WTC11 (cell line): ENCODE data around the gene SLC10A7. TPM values are rescaled to one million over a fixed set of nuclear protein-coding genes. Genes with fewer than 3 reads are reported as not detected.

ENCODE experiments used
- ATAC-seq: fragments of 200-7000 bp; cut with Tn5 transposase; 2 replicates; pipeline ENCODE4 v1.10.0; 2021; ENCODE audit warnings: mild to moderate bottlenecking, moderate library complexity
- CTCF ChIA-PET: fragments of 300-600 bp; sonication (Branson Sonifier 250); formaldehyde crosslinking; loops from one replicate; lab custom pipeline; 2021; ENCODE audit warnings: antibody characterized with exemption; lab: Charles Lee
- POLR2A ChIA-PET: fragments of 350-600 bp; sonication (Branson Sonifier 250); formaldehyde crosslinking; loops from one replicate; lab custom pipeline; 2021; ENCODE audit warnings: antibody characterized with exemption; lab: Charles Lee
- DNase-seq: peaks from one replicate; pipeline ENCODE4 v3.0.0; 2021; ENCODE audit warnings: low spot score
- H3K27ac Mint-ChIP-seq: 2 replicates; pipeline ENCODE4 v1.8.0; 2021; ENCODE audit warnings: mixed read lengths
- H3K27me3 Mint-ChIP-seq: 2 replicates; pipeline ENCODE4 v1.8.0; 2021; ENCODE audit warnings: low read depth, mild to moderate bottlenecking, moderate library complexity, mixed read lengths
- H3K36me3 Mint-ChIP-seq: 2 replicates; pipeline ENCODE4 v1.8.0; 2021; ENCODE audit warnings: mixed read lengths
- H3K4me1 Mint-ChIP-seq: 2 replicates; pipeline ENCODE4 v1.8.0; 2022; ENCODE audit warnings: mixed read lengths
- H3K4me3 Mint-ChIP-seq: 2 replicates; pipeline ENCODE4 v1.8.0; 2021; ENCODE audit warnings: mild to moderate bottlenecking, moderate library complexity, mixed read lengths
- H3K9me3 Mint-ChIP-seq: 2 replicates; pipeline ENCODE4 v1.8.0; 2021; ENCODE audit warnings: mixed read lengths
- CREM ChIP-seq: sonication (generic); formaldehyde crosslinking; IDR thresholded peaks from 2 replicates; pipeline ENCODE4 v1.8.1; 2022; ENCODE audit warnings: mild to moderate bottlenecking, missing genetic modification reagents, moderate library complexity
- ETV6 ChIP-seq: sonication (generic); formaldehyde crosslinking; IDR thresholded peaks from 2 replicates; pipeline ENCODE4 v1.8.1; 2022; ENCODE audit warnings: mild to moderate bottlenecking, missing genetic modification reagents
- FOXK1 ChIP-seq: sonication (generic); formaldehyde crosslinking; IDR thresholded peaks from 2 replicates; pipeline ENCODE4 v1.8.0; 2022; ENCODE audit warnings: mild to moderate bottlenecking, moderate library complexity, missing genetic modification reagents
- IRF2 ChIP-seq: sonication (generic); formaldehyde crosslinking; IDR thresholded peaks from 2 replicates; pipeline ENCODE4 v1.8.0; 2022; ENCODE audit warnings: low read depth, missing genetic modification reagents, borderline replicate concordance
- JAZF1 ChIP-seq: fragments of 250-450 bp; sonication (Bioruptor Pico); IDR thresholded peaks from 2 replicates; pipeline ENCODE4 v1.9.0; 2021; ENCODE audit warnings: moderate library complexity, mild to moderate bottlenecking, inconsistent platforms
- JUN ChIP-seq: sonication (generic); formaldehyde crosslinking; IDR thresholded peaks from 2 replicates; pipeline ENCODE4 v1.8.0; 2023; ENCODE audit warnings: mild to moderate bottlenecking, missing genetic modification reagents
- KAT7 ChIP-seq: sonication (generic); formaldehyde crosslinking; IDR thresholded peaks from 2 replicates; pipeline ENCODE4 v1.8.1; 2023; ENCODE audit warnings: missing genetic modification reagents, mild to moderate bottlenecking, borderline replicate concordance
- MYBL2 ChIP-seq: sonication (generic); formaldehyde crosslinking; IDR thresholded peaks from 2 replicates; pipeline ENCODE4 v1.8.1; 2023; ENCODE audit warnings: mild to moderate bottlenecking, moderate library complexity, missing genetic modification reagents
- NFYB ChIP-seq: sonication (generic); formaldehyde crosslinking; conservative IDR thresholded peaks from 2 replicates; pipeline ENCODE4 v1.8.0; 2022; ENCODE audit warnings: low read depth, missing genetic modification reagents
- RELA ChIP-seq: sonication (generic); formaldehyde crosslinking; IDR thresholded peaks from 2 replicates; pipeline ENCODE4 v1.8.1; 2022; ENCODE audit warnings: missing genetic modification reagents, mild to moderate bottlenecking, borderline replicate concordance
- SP1 ChIP-seq: sonication (generic); formaldehyde crosslinking; conservative IDR thresholded peaks from 2 replicates; pipeline ENCODE4 v1.8.1; 2022; ENCODE audit warnings: missing genetic modification reagents
- ZNF396 ChIP-seq: fragments of 250-450 bp; sonication (Bioruptor Pico); IDR thresholded peaks from 2 replicates; pipeline ENCODE4 v1.8.0; 2021; ENCODE audit warnings: mild to moderate bottlenecking, moderate library complexity, borderline replicate concordance
- ZNF416 ChIP-seq: fragments of 250-450 bp; sonication (Bioruptor Pico); IDR thresholded peaks from 2 replicates; pipeline ENCODE4 v1.9.0; 2021; ENCODE audit warnings: mild to moderate bottlenecking, inconsistent platforms
- ZNF671 ChIP-seq: fragments of 250-450 bp; sonication (Bioruptor Pico); IDR thresholded peaks from 2 replicates; pipeline ENCODE4 v1.8.0; 2021; ENCODE audit warnings: mild to moderate bottlenecking
- total RNA-seq: library from RNA; stranded (reverse); gene quantifications from 3 replicates; pipeline ENCODE4 v1.2.3, GENCODE V29; 2021
- TF ChIP-seq, protein P1 (sequence below): sonication (generic); formaldehyde crosslinking; IDR thresholded peaks from 2 replicates; pipeline ENCODE4 v1.8.0; 2022; ENCODE audit warnings: mild to moderate bottlenecking, missing genetic modification reagents
- TF ChIP-seq, protein P2 (sequence below): fragments of 250-450 bp; sonication (Bioruptor Pico); IDR thresholded peaks from 2 replicates; pipeline ENCODE4 v1.9.0; 2021; ENCODE audit warnings: mild to moderate bottlenecking
- TF ChIP-seq, protein P3 (sequence below): sonication (generic); formaldehyde crosslinking; IDR thresholded peaks from 2 replicates; pipeline ENCODE4 v1.8.1; 2022; ENCODE audit warnings: mild to moderate bottlenecking, moderate library complexity, missing genetic modification reagents
- TF ChIP-seq, protein P4 (sequence below): sonication (generic); formaldehyde crosslinking; IDR thresholded peaks from 2 replicates; pipeline ENCODE4 v1.8.1; 2023; ENCODE audit warnings: mild to moderate bottlenecking, missing genetic modification reagents, borderline replicate concordance
- TF ChIP-seq, protein P5 (sequence below): sonication (generic); formaldehyde crosslinking; IDR thresholded peaks from 2 replicates; pipeline ENCODE4 v1.8.1; 2022; ENCODE audit warnings: low read depth, mild to moderate bottlenecking, moderate library complexity, missing genetic modification reagents, borderline replicate concordance
- TF ChIP-seq, protein P6 (sequence below): sonication (generic); formaldehyde crosslinking; IDR thresholded peaks from 2 replicates; pipeline ENCODE4 v1.8.0; 2022; ENCODE audit warnings: mild to moderate bottlenecking, missing genetic modification reagents
- TF ChIP-seq, protein P7 (sequence below): sonication (generic); formaldehyde crosslinking; IDR thresholded peaks from 2 replicates; pipeline ENCODE4 v1.8.0; 2022; ENCODE audit warnings: mild to moderate bottlenecking, missing genetic modification reagents
- TF ChIP-seq, protein P8 (sequence below): fragments of 200-600 bp; IDR thresholded peaks from 2 replicates; pipeline ENCODE4 v1.8.0; 2022; ENCODE audit warnings: antibody characterized with exemption
- TF ChIP-seq, protein P9 (sequence below): fragments of 250-450 bp; sonication (Bioruptor Pico); IDR thresholded peaks from 2 replicates; pipeline ENCODE4 v1.9.0; 2021; ENCODE audit warnings: moderate library complexity, mild to moderate bottlenecking, inconsistent platforms, borderline replicate concordance

The SLC10A7 gene
- total RNA-seq, 1 experiment from 2014 or later, result 5.0 TPM

DNA sequence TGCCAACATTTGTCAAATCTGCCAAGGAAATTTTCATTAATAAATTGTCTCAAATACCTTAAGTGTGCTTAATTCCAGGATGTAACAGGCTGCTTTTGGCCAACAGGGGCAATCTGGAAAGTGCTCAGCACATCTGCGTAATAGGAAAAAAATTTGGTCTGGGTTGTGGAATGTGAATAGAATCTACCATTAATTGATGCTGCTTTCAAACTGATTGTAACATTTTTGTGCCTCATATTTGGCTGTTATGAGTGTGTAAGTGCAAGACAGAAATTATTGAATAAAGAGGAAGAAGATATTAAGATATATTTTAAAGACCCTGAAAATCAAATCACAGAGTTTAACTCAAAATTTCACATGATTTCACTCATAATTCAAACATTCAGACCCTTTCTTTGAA lies 266.3 kb downstream of the SLC10A7 start (continued):
- TF ChIP-seq, protein P1, sequence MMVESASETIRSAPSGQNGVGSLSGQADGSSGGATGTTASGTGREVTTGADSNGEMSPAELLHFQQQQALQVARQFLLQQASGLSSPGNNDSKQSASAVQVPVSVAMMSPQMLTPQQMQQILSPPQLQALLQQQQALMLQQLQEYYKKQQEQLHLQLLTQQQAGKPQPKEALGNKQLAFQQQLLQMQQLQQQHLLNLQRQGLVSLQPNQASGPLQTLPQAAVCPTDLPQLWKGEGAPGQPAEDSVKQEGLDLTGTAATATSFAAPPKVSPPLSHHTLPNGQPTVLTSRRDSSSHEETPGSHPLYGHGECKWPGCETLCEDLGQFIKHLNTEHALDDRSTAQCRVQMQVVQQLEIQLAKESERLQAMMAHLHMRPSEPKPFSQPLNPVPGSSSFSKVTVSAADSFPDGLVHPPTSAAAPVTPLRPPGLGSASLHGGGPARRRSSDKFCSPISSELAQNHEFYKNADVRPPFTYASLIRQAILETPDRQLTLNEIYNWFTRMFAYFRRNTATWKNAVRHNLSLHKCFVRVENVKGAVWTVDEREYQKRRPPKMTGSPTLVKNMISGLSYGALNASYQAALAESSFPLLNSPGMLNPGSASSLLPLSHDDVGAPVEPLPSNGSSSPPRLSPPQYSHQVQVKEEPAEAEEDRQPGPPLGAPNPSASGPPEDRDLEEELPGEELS, result no peak
- TF ChIP-seq, protein P2, sequence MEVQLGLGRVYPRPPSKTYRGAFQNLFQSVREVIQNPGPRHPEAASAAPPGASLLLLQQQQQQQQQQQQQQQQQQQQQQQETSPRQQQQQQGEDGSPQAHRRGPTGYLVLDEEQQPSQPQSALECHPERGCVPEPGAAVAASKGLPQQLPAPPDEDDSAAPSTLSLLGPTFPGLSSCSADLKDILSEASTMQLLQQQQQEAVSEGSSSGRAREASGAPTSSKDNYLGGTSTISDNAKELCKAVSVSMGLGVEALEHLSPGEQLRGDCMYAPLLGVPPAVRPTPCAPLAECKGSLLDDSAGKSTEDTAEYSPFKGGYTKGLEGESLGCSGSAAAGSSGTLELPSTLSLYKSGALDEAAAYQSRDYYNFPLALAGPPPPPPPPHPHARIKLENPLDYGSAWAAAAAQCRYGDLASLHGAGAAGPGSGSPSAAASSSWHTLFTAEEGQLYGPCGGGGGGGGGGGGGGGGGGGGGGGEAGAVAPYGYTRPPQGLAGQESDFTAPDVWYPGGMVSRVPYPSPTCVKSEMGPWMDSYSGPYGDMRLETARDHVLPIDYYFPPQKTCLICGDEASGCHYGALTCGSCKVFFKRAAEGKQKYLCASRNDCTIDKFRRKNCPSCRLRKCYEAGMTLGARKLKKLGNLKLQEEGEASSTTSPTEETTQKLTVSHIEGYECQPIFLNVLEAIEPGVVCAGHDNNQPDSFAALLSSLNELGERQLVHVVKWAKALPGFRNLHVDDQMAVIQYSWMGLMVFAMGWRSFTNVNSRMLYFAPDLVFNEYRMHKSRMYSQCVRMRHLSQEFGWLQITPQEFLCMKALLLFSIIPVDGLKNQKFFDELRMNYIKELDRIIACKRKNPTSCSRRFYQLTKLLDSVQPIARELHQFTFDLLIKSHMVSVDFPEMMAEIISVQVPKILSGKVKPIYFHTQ, result no peak
- TF ChIP-seq, protein P3, sequence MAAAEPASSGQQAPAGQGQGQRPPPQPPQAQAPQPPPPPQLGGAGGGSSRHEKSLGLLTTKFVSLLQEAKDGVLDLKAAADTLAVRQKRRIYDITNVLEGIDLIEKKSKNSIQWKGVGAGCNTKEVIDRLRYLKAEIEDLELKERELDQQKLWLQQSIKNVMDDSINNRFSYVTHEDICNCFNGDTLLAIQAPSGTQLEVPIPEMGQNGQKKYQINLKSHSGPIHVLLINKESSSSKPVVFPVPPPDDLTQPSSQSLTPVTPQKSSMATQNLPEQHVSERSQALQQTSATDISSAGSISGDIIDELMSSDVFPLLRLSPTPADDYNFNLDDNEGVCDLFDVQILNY (CRISPR knock-in tag), result no peak
- TF ChIP-seq, protein P4, sequence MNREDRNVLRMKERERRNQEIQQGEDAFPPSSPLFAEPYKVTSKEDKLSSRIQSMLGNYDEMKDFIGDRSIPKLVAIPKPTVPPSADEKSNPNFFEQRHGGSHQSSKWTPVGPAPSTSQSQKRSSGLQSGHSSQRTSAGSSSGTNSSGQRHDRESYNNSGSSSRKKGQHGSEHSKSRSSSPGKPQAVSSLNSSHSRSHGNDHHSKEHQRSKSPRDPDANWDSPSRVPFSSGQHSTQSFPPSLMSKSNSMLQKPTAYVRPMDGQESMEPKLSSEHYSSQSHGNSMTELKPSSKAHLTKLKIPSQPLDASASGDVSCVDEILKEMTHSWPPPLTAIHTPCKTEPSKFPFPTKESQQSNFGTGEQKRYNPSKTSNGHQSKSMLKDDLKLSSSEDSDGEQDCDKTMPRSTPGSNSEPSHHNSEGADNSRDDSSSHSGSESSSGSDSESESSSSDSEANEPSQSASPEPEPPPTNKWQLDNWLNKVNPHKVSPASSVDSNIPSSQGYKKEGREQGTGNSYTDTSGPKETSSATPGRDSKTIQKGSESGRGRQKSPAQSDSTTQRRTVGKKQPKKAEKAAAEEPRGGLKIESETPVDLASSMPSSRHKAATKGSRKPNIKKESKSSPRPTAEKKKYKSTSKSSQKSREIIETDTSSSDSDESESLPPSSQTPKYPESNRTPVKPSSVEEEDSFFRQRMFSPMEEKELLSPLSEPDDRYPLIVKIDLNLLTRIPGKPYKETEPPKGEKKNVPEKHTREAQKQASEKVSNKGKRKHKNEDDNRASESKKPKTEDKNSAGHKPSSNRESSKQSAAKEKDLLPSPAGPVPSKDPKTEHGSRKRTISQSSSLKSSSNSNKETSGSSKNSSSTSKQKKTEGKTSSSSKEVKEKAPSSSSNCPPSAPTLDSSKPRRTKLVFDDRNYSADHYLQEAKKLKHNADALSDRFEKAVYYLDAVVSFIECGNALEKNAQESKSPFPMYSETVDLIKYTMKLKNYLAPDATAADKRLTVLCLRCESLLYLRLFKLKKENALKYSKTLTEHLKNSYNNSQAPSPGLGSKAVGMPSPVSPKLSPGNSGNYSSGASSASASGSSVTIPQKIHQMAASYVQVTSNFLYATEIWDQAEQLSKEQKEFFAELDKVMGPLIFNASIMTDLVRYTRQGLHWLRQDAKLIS (CRISPR knock-in tag), result no peak
- TF ChIP-seq ZNF396 (no peak), SP1 (no peak), IRF2 (no peak), FOXK1 (CRISPR knock-in tag) (no peak), ZNF416 (CRISPR knock-in tag) (no peak), ETV6 (CRISPR knock-in tag) (no peak), RELA (CRISPR knock-in tag) (no peak)
- TF ChIP-seq, protein P5, sequence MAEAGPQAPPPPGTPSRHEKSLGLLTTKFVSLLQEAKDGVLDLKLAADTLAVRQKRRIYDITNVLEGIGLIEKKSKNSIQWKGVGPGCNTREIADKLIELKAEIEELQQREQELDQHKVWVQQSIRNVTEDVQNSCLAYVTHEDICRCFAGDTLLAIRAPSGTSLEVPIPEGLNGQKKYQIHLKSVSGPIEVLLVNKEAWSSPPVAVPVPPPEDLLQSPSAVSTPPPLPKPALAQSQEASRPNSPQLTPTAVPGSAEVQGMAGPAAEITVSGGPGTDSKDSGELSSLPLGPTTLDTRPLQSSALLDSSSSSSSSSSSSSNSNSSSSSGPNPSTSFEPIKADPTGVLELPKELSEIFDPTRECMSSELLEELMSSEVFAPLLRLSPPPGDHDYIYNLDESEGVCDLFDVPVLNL (CRISPR knock-in tag), result no peak
- TF ChIP-seq, protein P6, sequence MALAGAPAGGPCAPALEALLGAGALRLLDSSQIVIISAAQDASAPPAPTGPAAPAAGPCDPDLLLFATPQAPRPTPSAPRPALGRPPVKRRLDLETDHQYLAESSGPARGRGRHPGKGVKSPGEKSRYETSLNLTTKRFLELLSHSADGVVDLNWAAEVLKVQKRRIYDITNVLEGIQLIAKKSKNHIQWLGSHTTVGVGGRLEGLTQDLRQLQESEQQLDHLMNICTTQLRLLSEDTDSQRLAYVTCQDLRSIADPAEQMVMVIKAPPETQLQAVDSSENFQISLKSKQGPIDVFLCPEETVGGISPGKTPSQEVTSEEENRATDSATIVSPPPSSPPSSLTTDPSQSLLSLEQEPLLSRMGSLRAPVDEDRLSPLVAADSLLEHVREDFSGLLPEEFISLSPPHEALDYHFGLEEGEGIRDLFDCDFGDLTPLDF (CRISPR knock-in tag), result no peak
- TF ChIP-seq, all 79 proteins: peak for 0

DNA sequence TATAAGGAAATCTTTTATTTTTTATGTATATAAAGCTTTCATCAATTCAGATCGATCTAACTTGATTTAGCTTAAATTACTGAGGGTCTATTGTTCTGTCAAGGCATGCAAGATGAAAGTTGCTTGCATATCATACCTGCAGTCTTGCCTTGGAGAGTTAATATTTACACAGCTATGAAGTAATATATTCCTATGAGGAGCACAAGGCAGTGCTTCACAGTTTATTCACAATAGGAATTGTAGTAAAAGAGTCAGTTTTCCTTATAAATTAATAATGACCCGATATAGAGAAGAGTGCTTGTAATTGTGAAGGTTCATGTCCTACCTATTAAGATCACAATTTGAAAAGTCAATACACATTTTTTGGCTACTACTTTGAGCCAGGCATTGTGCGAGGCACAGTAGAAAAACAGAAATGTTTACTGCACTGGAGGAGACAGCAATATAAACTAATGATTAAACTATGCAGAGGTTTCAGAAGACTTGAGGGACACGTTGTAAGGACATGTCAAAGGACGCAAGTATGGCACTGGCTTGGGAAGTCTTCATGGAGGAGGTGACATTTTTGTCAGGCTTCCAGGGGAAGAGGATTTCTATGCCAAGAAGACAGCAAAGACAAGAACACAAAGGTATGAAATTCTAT lies 268.6 kb downstream of the SLC10A7 start:
- H3K4me3 Mint-ChIP-seq, result no peak overlapping the region
- H3K36me3 Mint-ChIP-seq, result no peaks in the 10 kb centered on the region
- no peak overlapping the region for H3K27ac Mint-ChIP-seq
- DNase-seq (no peak), ATAC-seq (no peak)
- no peaks in the 10 kb centered on the region for H3K9me3 Mint-ChIP-seq
- ChIA-PET POLR2A (no interaction called here), CTCF (no interaction called here)
- H3K27me3 Mint-ChIP-seq, result no peaks in the 10 kb centered on the region
- H3K4me1 Mint-ChIP-seq, result no peaks in the 10 kb centered on the region
- TF ChIP-seq ZNF671 (no peak), JUN (no peak), JAZF1 (CRISPR knock-in tag) (no peak), MYBL2 (CRISPR knock-in tag) (no peak), NFYB (CRISPR knock-in tag) (no peak), KAT7 (CRISPR knock-in tag) (no peak), CREM (no peak)
- TF ChIP-seq, protein P7, sequence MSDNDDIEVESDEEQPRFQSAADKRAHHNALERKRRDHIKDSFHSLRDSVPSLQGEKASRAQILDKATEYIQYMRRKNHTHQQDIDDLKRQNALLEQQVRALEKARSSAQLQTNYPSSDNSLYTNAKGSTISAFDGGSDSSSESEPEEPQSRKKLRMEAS (CRISPR knock-in tag), result no peak
- TF ChIP-seq, protein P8, sequence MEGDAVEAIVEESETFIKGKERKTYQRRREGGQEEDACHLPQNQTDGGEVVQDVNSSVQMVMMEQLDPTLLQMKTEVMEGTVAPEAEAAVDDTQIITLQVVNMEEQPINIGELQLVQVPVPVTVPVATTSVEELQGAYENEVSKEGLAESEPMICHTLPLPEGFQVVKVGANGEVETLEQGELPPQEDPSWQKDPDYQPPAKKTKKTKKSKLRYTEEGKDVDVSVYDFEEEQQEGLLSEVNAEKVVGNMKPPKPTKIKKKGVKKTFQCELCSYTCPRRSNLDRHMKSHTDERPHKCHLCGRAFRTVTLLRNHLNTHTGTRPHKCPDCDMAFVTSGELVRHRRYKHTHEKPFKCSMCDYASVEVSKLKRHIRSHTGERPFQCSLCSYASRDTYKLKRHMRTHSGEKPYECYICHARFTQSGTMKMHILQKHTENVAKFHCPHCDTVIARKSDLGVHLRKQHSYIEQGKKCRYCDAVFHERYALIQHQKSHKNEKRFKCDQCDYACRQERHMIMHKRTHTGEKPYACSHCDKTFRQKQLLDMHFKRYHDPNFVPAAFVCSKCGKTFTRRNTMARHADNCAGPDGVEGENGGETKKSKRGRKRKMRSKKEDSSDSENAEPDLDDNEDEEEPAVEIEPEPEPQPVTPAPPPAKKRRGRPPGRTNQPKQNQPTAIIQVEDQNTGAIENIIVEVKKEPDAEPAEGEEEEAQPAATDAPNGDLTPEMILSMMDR, result no peak
- TF ChIP-seq, protein P9, sequence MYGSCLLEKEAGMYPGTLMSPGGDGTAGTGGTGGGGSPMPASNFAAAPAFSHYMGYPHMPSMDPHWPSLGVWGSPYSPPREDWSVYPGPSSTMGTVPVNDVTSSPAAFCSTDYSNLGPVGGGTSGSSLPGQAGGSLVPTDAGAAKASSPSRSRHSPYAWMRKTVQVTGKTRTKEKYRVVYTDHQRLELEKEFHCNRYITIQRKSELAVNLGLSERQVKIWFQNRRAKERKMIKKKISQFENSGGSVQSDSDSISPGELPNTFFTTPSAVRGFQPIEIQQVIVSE, result no peak
